Neural progenitor cell (in vitro differentiated cells): Measurements from ENCODE around the gene AGPAT1.
"Not testable (repeated sequence)": the region's sequence is repeated elsewhere in the genome, so short reads cannot be mapped to it uniquely, and the experiment has no call there.

Experiments
- CTCF ChIP-seq: fragments of 200-600 bp; sonication (generic); IDR thresholded peaks from 2 replicates; pipeline ENCODE4 v1.5.1; 2017; ENCODE audit warnings: antibody characterized with exemption, mild to moderate bottlenecking
- EZH2 ChIP-seq: fragments of 200-600 bp; sonication (generic); IDR thresholded peaks from 2 replicates; pipeline ENCODE4 v1.6.1; 2017; ENCODE audit warnings: antibody characterized with exemption, mild to moderate bottlenecking, moderate library complexity
- EZH2phosphoT487 ChIP-seq: fragments of 200-600 bp; sonication (generic); IDR thresholded peaks from 2 replicates; pipeline ENCODE4 v1.6.1; 2017; ENCODE audit warnings: antibody characterized with exemption

- TF ChIP-seq EZH2phosphoT487, CTCF, EZH2: not testable (repeated sequence)
Measured at GRCh38 chr6:32144238-32144637, 31.6 kb downstream of the AGPAT1 start.
